Measurements from ENCODE around the gene IFITM10. TPM values are rescaled to one million over a fixed set of nuclear protein-coding genes. Genes with fewer than 3 reads are reported as not detected.

The IFITM10 gene
- total RNA-seq, 1 donor from 2014 or later: 3.4 TPM

DNA sequence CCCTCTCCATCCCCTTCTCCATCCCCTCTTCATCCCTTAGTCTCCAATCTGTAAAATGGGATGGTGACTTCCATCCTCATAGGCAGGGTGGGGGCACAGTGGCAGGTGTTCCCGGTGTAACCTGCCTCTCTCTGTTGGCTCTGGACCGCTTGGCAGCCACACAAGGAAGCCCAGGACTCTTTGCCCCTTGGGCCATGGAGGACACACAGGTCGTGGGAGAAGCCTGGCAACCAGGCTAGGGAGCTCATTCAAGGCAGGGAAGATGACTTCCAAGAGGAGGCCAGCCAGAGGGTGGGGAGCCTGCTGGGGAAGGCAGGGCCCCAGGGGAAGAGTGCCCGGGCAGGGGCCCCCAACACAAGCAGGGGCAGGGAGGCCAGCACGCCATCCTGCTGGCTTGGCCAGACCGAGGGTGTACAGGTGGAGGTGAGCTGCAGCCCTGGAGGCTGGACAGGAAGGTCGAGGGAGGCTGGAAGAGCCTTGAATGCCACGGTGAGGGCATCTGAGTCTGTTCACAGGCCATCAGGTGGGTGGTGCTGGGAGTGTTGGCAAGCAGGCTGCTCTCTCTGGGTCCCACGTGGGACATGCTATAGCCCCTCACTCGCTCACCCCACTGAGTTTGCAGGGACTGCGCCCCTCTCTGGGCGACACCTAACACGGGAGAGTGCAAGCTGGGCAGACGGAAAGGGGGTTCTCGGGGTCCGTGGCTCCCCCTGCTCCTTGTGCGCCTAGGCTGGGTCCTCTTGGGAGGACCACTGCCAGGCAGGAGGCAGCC is 28.8 kb upstream of the IFITM10 start:
- Mint-ChIP-seq H3K9me3 (no peaks in the 10 kb centered on the region), H3K4me1 (ENCODE audit: unreplicated experiment) (peaks cover 4% of the 10 kb centered on the region), H3K36me3 (no peaks in the 10 kb centered on the region), H3K27me3 (peaks cover 8% of the 10 kb centered on the region), H3K27ac (no peak overlapping the region), H3K4me3 (no peak overlapping the region)
- no peak for TF ChIP-seq CTCF (conservative IDR thresholded peaks at IDR 0.05)
- DNase-seq (ENCODE audit: extremely low spot score, unreplicated experiment): no peak

GRCh38 chr11:1778141-1778911 is 27.9 kb upstream of the IFITM10 start:
- DNase-seq (ENCODE audit: extremely low spot score, unreplicated experiment): no peak
- H3K36me3 Mint-ChIP-seq: no peaks in the 10 kb centered on the region
- H3K4me1 Mint-ChIP-seq (ENCODE audit: unreplicated experiment): peaks cover 4% of the 10 kb centered on the region
- peaks cover 10% of the 10 kb centered on the region for H3K27me3 Mint-ChIP-seq
- TF ChIP-seq CTCF (conservative IDR thresholded peaks at IDR 0.05): no peak
- no peak overlapping the region for H3K4me3 Mint-ChIP-seq
- H3K9me3 Mint-ChIP-seq: no peaks in the 10 kb centered on the region
- no peak overlapping the region for H3K27ac Mint-ChIP-seq

GRCh38 chr11:1777737-1778136 is 27.3 kb upstream of the IFITM10 start:
- no peak for DNase-seq (ENCODE audit: extremely low spot score, unreplicated experiment)
- H3K36me3 Mint-ChIP-seq: no peaks in the 10 kb centered on the region
- no peak overlapping the region for H3K4me3 Mint-ChIP-seq
- H3K27ac Mint-ChIP-seq: no peak overlapping the region
- H3K4me1 Mint-ChIP-seq (ENCODE audit: unreplicated experiment): no peaks in the 10 kb centered on the region
- no peaks in the 10 kb centered on the region for H3K9me3 Mint-ChIP-seq
- no peak for TF ChIP-seq CTCF (conservative IDR thresholded peaks at IDR 0.05)
- H3K27me3 Mint-ChIP-seq: peaks cover 5% of the 10 kb centered on the region

DNA sequence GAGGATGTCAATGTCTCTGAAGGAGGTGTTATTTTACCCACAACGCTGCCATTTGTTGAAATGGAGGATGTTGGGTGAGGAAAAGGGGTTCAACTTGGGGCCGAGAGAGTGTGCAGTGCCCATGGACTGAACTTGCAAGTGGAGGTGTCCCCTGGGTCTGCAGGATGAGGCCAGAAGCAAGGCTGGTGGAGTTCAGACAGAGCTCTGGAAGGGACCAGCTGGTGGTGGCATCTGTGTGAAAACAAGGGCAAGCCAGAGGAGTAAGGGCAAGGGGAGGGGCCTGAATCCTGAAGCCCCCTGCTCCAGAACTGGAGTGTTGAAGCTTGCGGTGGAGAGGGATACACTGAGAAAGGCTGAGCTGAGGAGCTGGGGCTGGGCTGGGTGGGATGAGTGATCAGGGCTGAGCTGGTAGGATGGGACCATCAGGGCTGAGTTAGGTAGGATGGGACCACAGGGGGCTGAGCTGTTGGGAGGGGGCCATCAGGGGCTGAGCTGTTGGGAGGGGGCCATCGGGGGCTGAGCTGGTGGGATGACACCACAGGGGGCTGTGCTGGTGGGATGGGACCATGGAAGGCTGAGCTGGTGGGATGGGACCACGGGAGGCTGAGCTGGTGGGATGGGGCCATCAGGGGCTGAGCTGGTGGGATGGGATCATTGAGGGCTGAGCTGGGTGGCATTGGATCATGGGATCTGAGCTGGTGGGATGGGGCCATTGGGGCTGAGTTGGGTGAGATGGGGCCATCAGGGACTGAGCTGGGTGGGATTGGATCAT is 26.7 kb upstream of the IFITM10 start:
- no peaks in the 10 kb centered on the region for H3K9me3 Mint-ChIP-seq
- no peak for TF ChIP-seq CTCF (conservative IDR thresholded peaks at IDR 0.05)
- H3K27ac Mint-ChIP-seq: no peak overlapping the region
- no peak for DNase-seq (ENCODE audit: extremely low spot score, unreplicated experiment)
- H3K4me3 Mint-ChIP-seq: no peak overlapping the region
- peaks cover 4% of the 10 kb centered on the region for H3K4me1 Mint-ChIP-seq (ENCODE audit: unreplicated experiment)
- no peaks in the 10 kb centered on the region for H3K36me3 Mint-ChIP-seq
- H3K27me3 Mint-ChIP-seq: peaks cover 6% of the 10 kb centered on the region

GRCh38 chr11:1776331-1776851 is 26.0 kb upstream of the IFITM10 start:
- Mint-ChIP-seq H3K4me1 (ENCODE audit: unreplicated experiment) (peaks cover 8% of the 10 kb centered on the region), H3K4me3 (no peak overlapping the region)
- no peak for TF ChIP-seq CTCF (conservative IDR thresholded peaks at IDR 0.05)

More at GRCh38 chr11:1776331-1776851, 26.0 kb upstream of the IFITM10 start:
- H3K27me3 Mint-ChIP-seq: peaks cover 6% of the 10 kb centered on the region
- no peak for DNase-seq (ENCODE audit: extremely low spot score, unreplicated experiment)
- H3K27ac Mint-ChIP-seq: no peak overlapping the region
- H3K36me3 Mint-ChIP-seq: no peaks in the 10 kb centered on the region
- no peaks in the 10 kb centered on the region for H3K9me3 Mint-ChIP-seq
